Peyer's patch (tissue), 4 donors: ENCODE results near the gene TM7SF2. TPM values are rescaled to one million over a fixed set of nuclear protein-coding genes. Genes with fewer than 3 reads are reported as not detected.

Experiments used
- DNase-seq, 3 donors: peaks; one replicate each; pipeline ENCODE4 v3.0.0-alpha.2; 2017 to 2019
- H3K27ac ChIP-seq, 4 donors: fragments of 200-600 bp; sonication (generic); one replicate each; pipeline ENCODE4 v1.5.1; 2016 to 2019
- H3K27me3 ChIP-seq, 2 donors: fragments of 200-600 bp; sonication (generic); one replicate each; pipeline ENCODE4 v1.5.1; 2019
- H3K36me3 ChIP-seq, 3 donors: fragments of 200-600 bp; sonication (generic); one replicate each; pipeline ENCODE4 v1.5.1; 2016 to 2019
- H3K4me1 ChIP-seq, 4 donors: fragments of 200-600 bp; sonication (generic); one replicate each; pipeline ENCODE4 v1.5.1; 2016 to 2019
- H3K4me3 ChIP-seq, 4 donors: fragments of 200-600 bp; sonication (generic); 1 replicate in 3 of 4; 2 replicates in 1 of 4; pipeline ENCODE4 v1.5.1; 2016 to 2019; ENCODE audit warnings: mild to moderate bottlenecking in 1 of 4
- H3K9me3 ChIP-seq, 4 donors: fragments of 200-600 bp; sonication (generic); one replicate each; pipeline ENCODE4 v1.5.1; 2016 to 2019; ENCODE audit warnings: mild to moderate bottlenecking in 1 of 4
- CTCF ChIP-seq, 6 experiments: fragments of 450-650 bp in 4 of 6; fragments of 200-600 bp in 2 of 6; sonication (generic) in 1 of 6; IDR thresholded peaks; one replicate each; pipeline ENCODE4 v1.5.1; 2017 to 2019; ENCODE audit warnings: antibody characterized with exemption in 6 of 6, mild to moderate bottlenecking in 3 of 6, moderate library complexity in 1 of 6
- POLR2A ChIP-seq, 2 donors: fragments of 450-650 bp; IDR thresholded peaks; one replicate each; pipeline ENCODE4 v1.5.1; 2017; ENCODE audit warnings: antibody characterized with exemption in 2 of 2, mild to moderate bottlenecking in 2 of 2, moderate library complexity in 2 of 2
- total RNA-seq, 4 donors: library from RNA; depleted of rRNA; stranded (reverse); fragments of >200 nt; gene quantifications; one replicate each; pipeline ENCODE4 v1.1.0, GENCODE V29; 2016

TM7SF2 gene
- total RNA-seq, 4 donors from 2014 or later: 19.8 to 78.1 (median 58.5) TPM

- TF ChIP-seq CTCF (IDR thresholded peaks at IDR 0.05): no peak
- no peak for TF ChIP-seq POLR2A (IDR thresholded peaks at IDR 0.05)
- Histone ChIP-seq H3K4me3 (peak overlapping the region; percentile 73 to 86 (median 84)), H3K9me3 (no peaks in the 10 kb centered on the region), H3K4me1 (peaks cover 6 to 21% (median 8%) of the 10 kb centered on the region in 4 donors), H3K27me3 (no peaks in the 10 kb centered on the region), H3K27ac (peak overlapping the region; percentile 93 to 97 (median 96)), H3K36me3 (peaks cover 0 to 46% (median 0%) of the 10 kb centered on the region in 3 donors)
- DNase-seq: no peak
Observed at GRCh38 chr11:65084598-65085375, 26.9 kb upstream of the TM7SF2 start.

- DNase-seq: no peak
- Histone ChIP-seq H3K4me1 (peaks cover 6 to 21% (median 8%) of the 10 kb centered on the region in 4 donors), H3K27ac (no peak overlapping the region), H3K9me3 (no peaks in the 10 kb centered on the region), H3K36me3 (peaks cover 0 to 46% (median 0%) of the 10 kb centered on the region in 3 donors), H3K27me3 (no peaks in the 10 kb centered on the region), H3K4me3 (no peak overlapping the region)
- TF ChIP-seq POLR2A (IDR thresholded peaks at IDR 0.05) (no peak), CTCF (IDR thresholded peaks at IDR 0.05) (no peak)
Observed at GRCh38 chr11:65085446-65085845, 26.2 kb upstream of the TM7SF2 start.

- TF ChIP-seq POLR2A (IDR thresholded peaks at IDR 0.05) (no peak), CTCF (IDR thresholded peaks at IDR 0.05) (no peak)
- Histone ChIP-seq H3K27me3 (no peaks in the 10 kb centered on the region), H3K36me3 (peaks cover 0 to 46% (median 0%) of the 10 kb centered on the region in 3 donors), H3K27ac (no peak overlapping the region), H3K4me3 (no peak overlapping the region), H3K9me3 (no peaks in the 10 kb centered on the region), H3K4me1 (peaks cover 6 to 21% (median 8%) of the 10 kb centered on the region in 4 donors)
- DNase-seq: no peak
Observed at GRCh38 chr11:65086809-65087208, 24.9 kb upstream of the TM7SF2 start.

- peaks cover 6 to 21% (median 8%) of the 10 kb centered on the region in 4 donors for H3K4me1 ChIP-seq
- no peak for TF ChIP-seq CTCF (IDR thresholded peaks at IDR 0.05)
- TF ChIP-seq POLR2A (IDR thresholded peaks at IDR 0.05): no peak
- H3K27me3 ChIP-seq: no peaks in the 10 kb centered on the region
- no peaks in the 10 kb centered on the region for H3K9me3 ChIP-seq
- no peak overlapping the region for H3K27ac ChIP-seq
- no peak for DNase-seq
- H3K4me3 ChIP-seq: no peak overlapping the region
- H3K36me3 ChIP-seq: peaks cover 0 to 46% (median 0%) of the 10 kb centered on the region in 3 donors
Observed at GRCh38 chr11:65087216-65087615, 24.5 kb upstream of the TM7SF2 start.

- no peak for DNase-seq
- Histone ChIP-seq H3K9me3 (no peaks in the 10 kb centered on the region), H3K36me3 (peaks cover 0 to 46% (median 0%) of the 10 kb centered on the region in 3 donors), H3K27ac (no peak overlapping the region), H3K4me3 (no peak overlapping the region), H3K4me1 (peaks cover 6 to 21% (median 8%) of the 10 kb centered on the region in 4 donors), H3K27me3 (no peaks in the 10 kb centered on the region)
- TF ChIP-seq POLR2A (IDR thresholded peaks at IDR 0.05): no peak
- TF ChIP-seq CTCF (IDR thresholded peaks at IDR 0.05): no peak
Observed at GRCh38 chr11:65087827-65088226, 23.8 kb upstream of the TM7SF2 start.
